HG03196 (cell line): Measurements from ENCODE around the gene FAIM2.

ENCODE experiments used
- ATAC-seq: cut with Tn5 transposase; IDR thresholded peaks from one replicate; pipeline ENCODE4 v1.9.1; 2021; ENCODE audit not compliant: unreplicated experiment

The FAIM2 gene

GRCh38 chr12:49827401-49828099 is 76.2 kb downstream of the FAIM2 start:
- no peak for ATAC-seq

GRCh38 chr12:49827051-49827400 is 76.7 kb downstream of the FAIM2 start:
- ATAC-seq: no peak

GRCh38 chr12:49825971-49826421 is 77.7 kb downstream of the FAIM2 start:
- no peak for ATAC-seq

DNA sequence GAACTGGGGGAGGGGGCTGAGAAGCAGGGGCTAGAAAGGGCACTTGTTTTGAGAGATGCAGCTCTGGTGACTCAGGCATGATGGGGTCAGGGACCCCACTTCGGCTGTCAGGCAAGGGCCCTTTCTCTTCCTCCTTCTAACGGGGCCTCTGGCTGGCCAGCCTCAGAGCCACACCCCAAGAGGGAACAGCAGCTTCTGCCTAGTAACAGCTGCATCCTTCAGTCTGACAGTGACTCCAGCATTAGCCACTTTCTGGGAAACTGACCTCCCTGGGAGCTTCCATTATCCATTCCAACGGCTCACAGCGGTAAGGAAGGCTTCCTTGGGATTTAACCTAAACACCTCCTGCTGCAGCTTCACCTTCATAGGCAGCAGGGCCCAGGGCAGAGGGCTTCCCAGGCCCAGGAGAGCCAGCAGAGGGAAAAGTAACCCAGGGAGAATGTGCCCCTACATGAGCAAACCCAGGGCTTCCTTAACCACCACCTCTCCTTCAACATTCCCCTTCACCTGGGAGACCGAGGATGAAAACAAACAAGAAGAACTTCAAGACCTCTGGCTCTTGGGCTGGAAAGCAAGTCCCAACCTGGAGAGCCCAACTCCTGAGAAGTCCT is 78.2 kb downstream of the FAIM2 start:
- no peak for ATAC-seq

DNA sequence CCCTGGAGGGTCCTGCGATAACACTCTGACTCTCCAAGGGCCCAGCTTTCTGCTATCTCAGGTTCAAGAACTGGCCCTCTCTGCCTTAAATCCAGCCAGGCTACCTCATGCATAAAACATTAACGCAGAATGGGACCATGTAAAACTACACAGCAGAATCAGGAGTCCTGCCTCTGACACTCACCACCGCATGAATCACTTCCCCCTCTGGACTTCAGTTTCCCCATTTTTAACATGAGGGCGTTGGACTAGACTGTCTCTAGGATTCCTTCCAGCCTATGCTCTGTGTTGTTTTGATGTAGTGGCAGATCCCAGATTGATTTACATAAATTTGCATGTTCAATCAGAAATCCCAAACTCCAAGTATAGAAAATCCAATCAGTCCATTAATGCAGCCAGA is 78.8 kb downstream of the FAIM2 start:
- ATAC-seq: no peak

DNA sequence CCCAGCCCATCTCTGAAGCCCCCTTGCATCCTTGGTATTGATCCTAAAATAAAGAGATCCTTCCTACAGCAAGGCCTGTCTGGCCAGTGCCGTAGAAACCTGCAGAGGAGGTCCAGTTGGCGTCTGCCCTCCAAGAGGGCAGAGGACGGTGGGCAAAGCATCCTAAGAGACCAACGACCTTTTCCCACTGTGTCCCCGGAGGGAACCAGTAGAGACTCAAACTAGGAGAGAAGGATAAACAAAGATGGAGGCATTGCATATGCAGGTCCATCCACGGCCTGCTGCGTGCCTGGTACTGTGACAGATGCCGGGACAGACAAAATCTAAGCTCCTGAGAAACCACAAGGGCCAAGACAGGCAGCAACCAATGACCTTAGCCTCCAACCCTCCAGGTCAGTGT is 79.3 kb downstream of the FAIM2 start:
- no peak for ATAC-seq

GRCh38 chr12:49823951-49824350 is 79.7 kb downstream of the FAIM2 start:
- ATAC-seq: no peak

DNA sequence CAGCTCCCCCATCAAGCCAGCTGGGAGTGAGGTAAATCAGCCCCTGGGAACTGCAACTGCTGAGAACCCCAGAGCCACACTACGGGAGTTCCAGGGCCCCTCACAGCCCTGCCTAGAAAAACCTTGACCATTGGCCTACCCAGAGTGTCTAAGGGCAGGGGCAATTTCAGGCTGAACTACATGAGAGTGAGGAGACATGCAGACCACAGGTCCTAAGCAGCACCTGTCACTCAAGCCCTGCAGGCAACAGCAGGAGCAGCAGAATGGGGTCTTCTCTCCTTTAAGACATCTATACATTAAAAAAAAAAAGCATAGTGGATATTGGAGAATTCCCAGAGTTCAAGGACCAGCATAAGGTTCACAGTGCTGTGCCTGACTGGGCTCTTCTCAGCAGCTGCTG is 80.3 kb downstream of the FAIM2 start:
- no peak for ATAC-seq

DNA sequence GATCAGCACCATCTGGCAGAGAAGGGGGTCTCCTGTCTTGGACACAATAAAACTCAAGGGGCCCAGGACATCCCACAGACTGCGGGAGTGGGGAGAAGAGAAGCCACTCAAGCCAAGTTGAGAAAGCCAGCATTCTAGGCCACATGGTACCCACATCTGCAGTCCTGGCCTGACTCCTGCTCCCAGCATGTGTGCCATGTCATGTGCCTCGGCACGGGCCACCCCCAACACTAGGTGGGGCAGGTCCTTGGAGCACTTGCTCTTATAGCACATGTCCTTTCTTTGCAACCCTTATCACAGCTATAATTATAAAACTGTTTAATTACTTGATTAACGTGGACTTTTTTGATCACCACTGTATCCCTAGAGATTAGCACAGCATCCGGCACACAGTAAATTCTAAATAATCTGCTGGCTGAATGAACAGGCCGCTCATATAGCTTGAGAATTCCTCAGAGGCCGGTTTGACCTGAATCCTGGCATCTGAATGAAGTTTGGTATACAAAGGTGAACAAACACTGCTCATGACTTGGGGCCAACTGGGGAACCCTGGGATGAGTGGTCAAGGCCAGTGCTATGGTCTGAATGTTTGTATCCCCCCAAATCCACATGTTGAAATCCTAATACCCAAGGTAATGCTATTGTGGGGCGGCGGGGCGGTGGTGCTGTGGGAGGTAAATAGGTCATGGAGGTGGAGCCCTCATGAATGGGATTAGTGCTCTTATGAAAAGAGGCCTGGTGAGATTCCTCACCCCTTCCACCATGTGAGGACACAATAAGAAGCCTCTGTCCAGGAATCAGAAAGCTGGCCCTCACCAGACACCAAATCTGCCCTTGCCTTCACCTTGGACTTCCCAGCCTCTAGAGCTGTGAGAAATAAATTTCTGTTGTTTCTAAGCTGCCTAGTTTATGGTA is 82.1 kb downstream of the FAIM2 start:
- ATAC-seq: no peak

GRCh38 chr12:49819786-49820185 is 83.9 kb downstream of the FAIM2 start:
- ATAC-seq: no peak

DNA sequence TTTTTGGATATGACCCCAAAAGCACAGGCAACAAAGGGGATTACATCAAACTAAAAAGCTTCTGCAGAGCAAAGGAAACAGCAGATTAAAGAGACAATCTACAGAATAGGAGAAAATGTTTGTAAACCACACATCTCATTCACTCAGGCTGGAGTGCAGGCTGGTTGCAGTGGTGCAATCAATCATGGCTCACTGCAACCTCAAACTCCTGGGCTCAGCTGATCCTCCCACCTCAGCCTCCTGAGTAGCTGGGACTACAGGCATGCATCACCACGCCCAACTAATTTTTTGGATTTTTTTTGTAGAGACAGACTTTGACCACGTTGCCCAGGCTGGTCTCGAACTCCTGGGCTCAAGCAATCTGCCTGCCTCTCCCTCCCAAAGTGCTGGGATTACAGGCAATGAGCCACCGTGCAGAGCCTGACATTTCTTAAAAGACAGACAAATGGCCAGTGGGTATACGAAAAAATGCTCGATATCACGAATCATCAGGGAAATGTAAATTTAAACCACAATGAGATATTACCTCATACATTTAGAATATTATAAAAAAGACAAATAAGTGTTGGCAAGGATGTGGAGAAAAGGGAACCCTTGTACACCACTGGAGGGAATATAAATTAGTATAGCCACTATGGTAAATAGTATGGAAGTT is 85.3 kb downstream of the FAIM2 start:
- no peak for ATAC-seq
